K562 (cell line): ENCODE measurements around the gene EDN2. TPM values are rescaled to one million over a fixed set of nuclear protein-coding genes. Genes with fewer than 3 reads are reported as not detected.

ENCODE experiments used
- ATAC-seq: fragments of 200-7000 bp; cut with Tn5 transposase; 3 replicates; pipeline ENCODE4 v1.9.1; 2020; ENCODE audit warnings: moderate library complexity
- BruUV-seq: library from RNA; stranded (reverse); fragments of 400-500 nt; replicated peaks from 2 replicates; lab custom pipeline; 2021; lab: Mats Ljungman, UMichigan
- CTCF ChIA-PET: fragments of 300-600 bp; formaldehyde crosslinking; extraction: SDS; loops from one replicate; lab custom pipeline; 2021; ENCODE audit warnings: low intra/inter-chr PET ratio; lab: Yijun Ruan, JAX
- POLR2A ChIA-PET: fragments of 300-600, 350-650 bp; sonication (Branson Sonifier 250); formaldehyde crosslinking; extraction: SDS; loops from one replicate; lab custom pipeline; 2021; ENCODE audit warnings: antibody characterized with exemption, inconsistent platforms; lab: Yijun Ruan, JAX
- DNase-seq, 4 experiments: peaks; one replicate each; pipeline versions ENCODE4 v3.0.0 to v3.0.0-alpha.2; 2011 to 2018; ENCODE audit warnings: low spot score in 3 of 4, mixed read lengths in 3 of 4; ENCODE audit errors: extremely low read depth in 1 of 4
- FAIRE-seq: peaks from 2 replicates; lab custom pipeline; 2011; peaks lifted over from hg19 to GRCh38; lab: Jason Lieb, UNC
- H2AFZ ChIP-seq: 2 replicates; pipeline ENCODE4 v1.6.0; 2011; ENCODE audit warnings: low read depth, low read length, control low read depth, inconsistent platforms
- H3K27ac ChIP-seq: fragments of 200-600 bp; 3 replicates; pipeline ENCODE4 v1.8.0; 2011; ENCODE audit warnings: low read depth, mild to moderate bottlenecking, control low read depth, inconsistent platforms, low read length, moderate library complexity, mixed read lengths; ENCODE audit errors: extremely low read depth
- H3K27me3 ChIP-seq, 2 experiments: fragments of 300-600 bp in 1 of 2; 2 replicates in 1 of 2; 3 replicates in 1 of 2; pipeline versions ENCODE4 v1.6.0 to v1.8.0; 2011; ENCODE audit warnings: inconsistent platforms in 2 of 2, low read length in 2 of 2, mild to moderate bottlenecking in 1 of 2, mixed read lengths in 1 of 2, moderate library complexity in 1 of 2; ENCODE audit not compliant: control insufficient read depth in 2 of 2, insufficient read depth in 2 of 2
- H3K36me3 ChIP-seq: fragments of 300-600 bp; 3 replicates; pipeline ENCODE4 v1.8.0; 2011; ENCODE audit warnings: mild to moderate bottlenecking, low read length, inconsistent platforms; ENCODE audit not compliant: control insufficient read depth, insufficient read depth
- H3K4me1 ChIP-seq, 2 experiments: fragments of 200-600 bp in 1 of 2; replicated peaks in 1 of 2; 2 replicates in 1 of 2; 3 replicates in 1 of 2; pipeline versions ENCODE4 v1.5.1 to v1.8.0; 2011; ENCODE audit warnings: inconsistent platforms in 2 of 2, low read length in 2 of 2, mild to moderate bottlenecking in 1 of 2, mixed read lengths in 1 of 2, moderate library complexity in 1 of 2; ENCODE audit not compliant: control insufficient read depth in 2 of 2, insufficient read depth in 2 of 2
- H3K4me2 ChIP-seq: 2 replicates; pipeline ENCODE4 v1.6.1; 2011; ENCODE audit warnings: low read length, control low read depth, inconsistent platforms, mixed read lengths; ENCODE audit not compliant: insufficient read depth
- H3K4me3 ChIP-seq: fragments of 200-600 bp; sonication (generic), shearing (Covaris generic); 2 replicates; pipeline ENCODE4 v1.5.1; 2016; ENCODE audit warnings: control low read depth, inconsistent platforms
- H3K79me2 ChIP-seq: fragments of 200-600 bp; 3 replicates; pipeline ENCODE4 v1.8.0; 2011; ENCODE audit warnings: low read length, inconsistent platforms; ENCODE audit not compliant: control insufficient read depth, insufficient read depth
- H3K9ac ChIP-seq, 2 experiments: 2 replicates each; pipeline versions ENCODE4 v1.6.0 to v1.6.1; 2011; ENCODE audit warnings: low read depth in 2 of 2, low read length in 2 of 2, control low read depth in 1 of 2, inconsistent platforms in 1 of 2, mild to moderate bottlenecking in 1 of 2, mixed read lengths in 1 of 2; ENCODE audit not compliant: insufficient read depth in 1 of 2
- H3K9me1 ChIP-seq: one replicate; pipeline ENCODE4 v1.6.0; 2011; ENCODE audit warnings: inconsistent platforms, mild to moderate bottlenecking, low read length, moderate library complexity; ENCODE audit not compliant: control insufficient read depth, insufficient read depth
- H3K9me3 ChIP-seq: replicated peaks from 2 replicates; pipeline ENCODE4 v1.5.1; 2011; ENCODE audit warnings: low read depth, low read length, inconsistent platforms; ENCODE audit not compliant: control insufficient read depth, insufficient read depth
- H4K20me1 ChIP-seq: replicated peaks from 2 replicates; pipeline ENCODE4 v1.6.1; 2011; ENCODE audit warnings: low read length, inconsistent platforms, mixed read lengths; ENCODE audit not compliant: control insufficient read depth, insufficient read depth
- BRCA1 ChIP-seq, 2 experiments: fragments of 450-650 bp in 1 of 2; sonication (generic) in 1 of 2; formaldehyde crosslinking in 1 of 2; IDR thresholded peaks; 2 replicates each; pipeline versions ENCODE4 v1.5.0 to v1.6.1; 2017 to 2020; ENCODE audit warnings: mild to moderate bottlenecking in 1 of 2, missing genetic modification reagents in 1 of 2
- ETV6 ChIP-seq, 3 experiments: fragments of 150-350 bp in 1 of 3; sonication (generic) in 1 of 3; formaldehyde crosslinking in 1 of 3; IDR thresholded peaks; 2 replicates each; pipeline versions ENCODE4 v1.6.1 to v1.8.0; 2014 to 2022; ENCODE audit warnings: borderline replicate concordance in 2 of 3, low read depth in 2 of 3, antibody characterized with exemption in 1 of 3, low read length in 1 of 3, mild to moderate bottlenecking in 1 of 3, missing genetic modification reagents in 1 of 3
- IRF2 ChIP-seq: sonication (generic); formaldehyde crosslinking; IDR thresholded peaks from 2 replicates; pipeline ENCODE4 v1.8.1; 2022; ENCODE audit warnings: mild to moderate bottlenecking, missing genetic modification reagents
- JUND ChIP-seq, 2 experiments: IDR thresholded peaks; 2 replicates in 1 of 2; 3 replicates in 1 of 2; pipeline ENCODE4 v1.6.1; 2011; ENCODE audit warnings: borderline replicate concordance in 2 of 2, low read depth in 2 of 2, low read length in 2 of 2, improper control_type of control experiment in 1 of 2, missing biosample characterization in 1 of 2, missing genetic modification characterization in 1 of 2, missing genetic modification reagents in 1 of 2
- MBD2 ChIP-seq: sonication (generic); IDR thresholded peaks from 2 replicates; pipeline ENCODE4 v1.6.1; 2016; ENCODE audit warnings: low read depth, borderline replicate concordance
- MTA1 ChIP-seq: fragments of 450-650 bp; IDR thresholded peaks from 2 replicates; pipeline ENCODE4 v1.6.1; 2017; ENCODE audit warnings: borderline replicate concordance
- RNF2 ChIP-seq: sonication (generic); IDR thresholded peaks from 2 replicates; pipeline ENCODE4 v1.6.1; 2016
- SMARCA5 ChIP-seq: fragments of 450-650 bp; IDR thresholded peaks from 2 replicates; pipeline ENCODE4 v1.6.1; 2016
- TAF1 ChIP-seq: IDR thresholded peaks from 2 replicates; pipeline ENCODE4 v1.6.1; 2011; ENCODE audit warnings: mild to moderate bottlenecking, low read length, moderate library complexity; ENCODE audit not compliant: insufficient read depth, control insufficient read depth, severe bottlenecking; ENCODE audit errors: extremely low read depth
- TCF7 ChIP-seq: sonication (generic); IDR thresholded peaks from 2 replicates; pipeline ENCODE4 v1.6.1; 2016; ENCODE audit warnings: antibody characterized with exemption, borderline replicate concordance
- ZNF232 ChIP-seq: sonication (generic); formaldehyde crosslinking; IDR thresholded peaks from 2 replicates; pipeline ENCODE4 v1.8.0; 2022; ENCODE audit warnings: mild to moderate bottlenecking, missing genetic modification reagents
- WGBS: fragments of 100-300 bp; shearing (Covaris generic); methylation state at CpG from one replicate; pipeline ENCODE4 v1.1.6; 2016; ENCODE audit warnings: low coverage, mixed read lengths; ENCODE audit not compliant: insufficient coverage; ENCODE audit errors: missing lambda C conversion rate; 5-methylcytosine and 5-hydroxymethylcytosine counted together
- in situ Hi-C: fragments of 300-500 bp; cut with MboI; formaldehyde crosslinking; loops from 4 replicates; pipeline ENCODE4 v1.15.0; 2018; ENCODE audit warnings: inconsistent platforms, mixed read lengths
- intact Hi-C: fragments of 100-400 bp; cut with micrococcal nuclease; formaldehyde crosslinking; loops from 2 replicates; pipeline ENCODE4 v1.14.2; 2022
- polyA plus RNA-seq, 8 experiments: library from polyadenylated mRNA; depleted of rRNA in 4 of 8; stranded (reverse) in 5 of 8; unstranded in 3 of 8; fragments of >200 nt; fragmentation: Nextera tagmentation in 2 of 8; fragmentation: Illumina TruSeq in 1 of 8; extraction: Ambion mirVana in 2 of 8; extraction: Trizol in 1 of 8; gene quantifications; 2 replicates each; pipeline versions ENCODE4 v1.2.1 to v1.2.3, GENCODE V29; 2011 to 2014; ENCODE audit warnings: inconsistent platforms in 1 of 8, missing spikeins in 1 of 8
- total RNA-seq, 7 experiments: library from RNA; depleted of rRNA in 6 of 7; stranded (reverse); fragments of >200 nt in 6 of 7; fragmentation: Illumina TruSeq in 2 of 7; extraction: Trizol in 2 of 7; gene quantifications; 2 replicates each; pipeline versions ENCODE4 v1.2.1 to v1.2.3, GENCODE V29; 2011 to 2021; ENCODE audit warnings: low replicate concordance in 1 of 7
- TF ChIP-seq, protein P1 (sequence below), 2 experiments: fragments of 450-650 bp in 1 of 2; IDR thresholded peaks; 2 replicates each; pipeline ENCODE4 v1.6.1; 2011 to 2017; ENCODE audit warnings: low read depth in 2 of 2, antibody characterized with exemption in 1 of 2, borderline replicate concordance in 1 of 2, low read length in 1 of 2, mild to moderate bottlenecking in 1 of 2, mixed read lengths in 1 of 2; ENCODE audit not compliant: control insufficient read depth in 1 of 2
- TF ChIP-seq, protein P2 (sequence below): IDR thresholded peaks from 2 replicates; pipeline ENCODE4 v1.6.1; 2016; ENCODE audit warnings: missing genetic modification characterization, missing compliant biosample characterization

Gene EDN2
- total and polyA plus RNA-seq, 9 of the 15 experiments (the other 6 are each of a cell fraction or from before 2014, with no cell fraction given): not detected

DNA sequence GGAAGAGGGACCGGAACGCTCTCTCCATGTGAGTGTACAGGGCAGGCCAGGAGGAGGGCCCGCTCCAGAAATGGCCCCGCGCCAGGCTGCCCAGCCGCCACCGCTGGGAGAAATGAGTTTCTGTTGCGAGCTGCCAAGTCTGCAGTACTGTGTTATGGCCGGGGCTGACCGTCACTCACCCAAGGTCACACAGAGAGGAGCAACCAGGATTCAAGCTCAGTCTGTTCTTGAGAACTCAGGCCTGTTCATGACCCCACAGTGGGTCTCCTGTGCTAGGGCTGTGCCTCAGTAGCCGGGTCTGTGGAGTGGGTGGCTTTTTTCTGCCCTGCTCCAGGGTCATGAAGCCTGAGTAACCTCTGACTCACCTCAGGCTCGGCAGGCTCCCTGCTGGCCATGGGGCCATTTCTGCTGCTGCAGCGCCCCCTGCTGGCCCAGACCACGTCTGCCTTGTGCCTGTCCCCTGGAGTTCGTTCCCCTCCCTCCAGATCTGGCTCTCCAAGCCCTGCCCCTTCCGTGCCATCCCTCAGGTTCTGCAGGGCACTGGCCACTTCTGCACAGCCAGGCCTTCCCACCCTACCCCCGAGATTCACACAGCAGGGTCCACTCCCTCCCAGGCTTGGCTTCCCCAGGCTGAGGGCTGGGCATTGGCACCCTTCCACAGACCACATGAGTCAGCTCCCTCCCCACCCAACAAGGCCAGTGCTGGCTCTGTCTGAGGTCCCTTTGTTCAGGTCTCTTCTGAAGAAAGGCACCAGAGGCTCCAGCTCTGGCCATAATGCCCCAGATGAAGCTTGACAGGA is 51.8 kb downstream of the EDN2 start:
- in situ Hi-C loops (loop anchor here (5.0 kb wide), 2 partner anchors 115 to 165 kb away; no protein-coding TSS in a partner anchor), intact Hi-C loops (loop anchor here (1.0 to 2.0 kb wide), 3 partner anchors 110 to 164 kb away; no protein-coding TSS in a partner anchor)
- DNase-seq (peak; percentile 90 to 97 (median 94)), ATAC-seq (peak; percentile 100), FAIRE-seq (peak; percentile 98)
- no peaks in the 10 kb centered on the region for H3K9me3 ChIP-seq
- H3K4me2 ChIP-seq: no peak overlapping the region; the same call in 1 of the 2 replicates
- H3K9ac ChIP-seq: peak overlapping the region in 1 of 2 experiments; percentile 16; a peak in 1 of 4 replicates
- 15% methylated on average over 17 of the region's 17 CpGs for WGBS
- peak overlapping the region; percentile 69 for H2AFZ ChIP-seq
- H4K20me1 ChIP-seq: peaks cover 16% of the 10 kb centered on the region
- H3K27me3 ChIP-seq: peaks cover 16 to 38% of the 10 kb centered on the region in 2 experiments
- ChIA-PET CTCF (interaction anchor here (0.5 to 3.1 kb wide), 9 partner anchors 30 to 395 kb away, joined by 3 to 25 read pairs (median 6); no protein-coding TSS in a partner anchor), POLR2A (interaction anchor here (0.6 to 2.1 kb wide), 4 partner anchors 12 to 109 kb away, joined by 3 to 6 read pairs (median 4); no protein-coding TSS in a partner anchor)
- BruUV-seq: no TSS peak
- H3K4me3 ChIP-seq: no peak overlapping the region
- no peaks in the 10 kb centered on the region for H3K9me1 ChIP-seq
- peaks cover 7 to 15% of the 10 kb centered on the region in 2 experiments; a peak in 3 of 5 replicates for H3K4me1 ChIP-seq
- no peaks in the 10 kb centered on the region for H3K36me3 ChIP-seq
- H3K79me2 ChIP-seq: no peaks in the 10 kb centered on the region
- H3K27ac ChIP-seq: no peak overlapping the region
- TF ChIP-seq IRF2: no peak
- no peak for TF ChIP-seq TAF1
- TF ChIP-seq BRCA1 (IDR thresholded peaks at IDR 0.05): no peak
- no peak for TF ChIP-seq BRCA1 (CRISPR knock-in tag; IDR thresholded peaks at IDR 0.05)
- TF ChIP-seq, protein P1, sequence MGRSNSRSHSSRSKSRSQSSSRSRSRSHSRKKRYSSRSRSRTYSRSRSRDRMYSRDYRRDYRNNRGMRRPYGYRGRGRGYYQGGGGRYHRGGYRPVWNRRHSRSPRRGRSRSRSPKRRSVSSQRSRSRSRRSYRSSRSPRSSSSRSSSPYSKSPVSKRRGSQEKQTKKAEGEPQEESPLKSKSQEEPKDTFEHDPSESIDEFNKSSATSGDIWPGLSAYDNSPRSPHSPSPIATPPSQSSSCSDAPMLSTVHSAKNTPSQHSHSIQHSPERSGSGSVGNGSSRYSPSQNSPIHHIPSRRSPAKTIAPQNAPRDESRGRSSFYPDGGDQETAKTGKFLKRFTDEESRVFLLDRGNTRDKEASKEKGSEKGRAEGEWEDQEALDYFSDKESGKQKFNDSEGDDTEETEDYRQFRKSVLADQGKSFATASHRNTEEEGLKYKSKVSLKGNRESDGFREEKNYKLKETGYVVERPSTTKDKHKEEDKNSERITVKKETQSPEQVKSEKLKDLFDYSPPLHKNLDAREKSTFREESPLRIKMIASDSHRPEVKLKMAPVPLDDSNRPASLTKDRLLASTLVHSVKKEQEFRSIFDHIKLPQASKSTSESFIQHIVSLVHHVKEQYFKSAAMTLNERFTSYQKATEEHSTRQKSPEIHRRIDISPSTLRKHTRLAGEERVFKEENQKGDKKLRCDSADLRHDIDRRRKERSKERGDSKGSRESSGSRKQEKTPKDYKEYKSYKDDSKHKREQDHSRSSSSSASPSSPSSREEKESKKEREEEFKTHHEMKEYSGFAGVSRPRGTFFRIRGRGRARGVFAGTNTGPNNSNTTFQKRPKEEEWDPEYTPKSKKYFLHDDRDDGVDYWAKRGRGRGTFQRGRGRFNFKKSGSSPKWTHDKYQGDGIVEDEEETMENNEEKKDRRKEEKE (IDR thresholded peaks at IDR 0.05; ENCODE audit: borderline replicate concordance in 1 of 2, control insufficient read depth in 1 of 2, low read depth in 2 of 2, low read length in 1 of 2): no peak
- TF ChIP-seq JUND (IDR thresholded peaks at IDR 0.05; ENCODE audit: borderline replicate concordance, low read depth, low read length): peak; percentile 95
- peak; percentile 97 for TF ChIP-seq JUND (tag; IDR thresholded peaks at IDR 0.05; ENCODE audit: borderline replicate concordance, low read depth, low read length)
- 0 out of 2 replicates have a peak, but pooled peaks have one; percentile 33 for TF ChIP-seq TCF7
- peak; percentile 93 for TF ChIP-seq SMARCA5
- no peak for TF ChIP-seq MTA1
- TF ChIP-seq ETV6 (IDR thresholded peaks at IDR 0.05; ENCODE audit: borderline replicate concordance in 1 of 2, low read depth in 2 of 2, low read length in 1 of 2): peak in 1 of 2 experiments; percentile 41; a peak in 1 of 4 replicates
- no peak for TF ChIP-seq ETV6 (CRISPR knock-in tag; IDR thresholded peaks at IDR 0.05; ENCODE audit: borderline replicate concordance)
- TF ChIP-seq, protein P2, sequence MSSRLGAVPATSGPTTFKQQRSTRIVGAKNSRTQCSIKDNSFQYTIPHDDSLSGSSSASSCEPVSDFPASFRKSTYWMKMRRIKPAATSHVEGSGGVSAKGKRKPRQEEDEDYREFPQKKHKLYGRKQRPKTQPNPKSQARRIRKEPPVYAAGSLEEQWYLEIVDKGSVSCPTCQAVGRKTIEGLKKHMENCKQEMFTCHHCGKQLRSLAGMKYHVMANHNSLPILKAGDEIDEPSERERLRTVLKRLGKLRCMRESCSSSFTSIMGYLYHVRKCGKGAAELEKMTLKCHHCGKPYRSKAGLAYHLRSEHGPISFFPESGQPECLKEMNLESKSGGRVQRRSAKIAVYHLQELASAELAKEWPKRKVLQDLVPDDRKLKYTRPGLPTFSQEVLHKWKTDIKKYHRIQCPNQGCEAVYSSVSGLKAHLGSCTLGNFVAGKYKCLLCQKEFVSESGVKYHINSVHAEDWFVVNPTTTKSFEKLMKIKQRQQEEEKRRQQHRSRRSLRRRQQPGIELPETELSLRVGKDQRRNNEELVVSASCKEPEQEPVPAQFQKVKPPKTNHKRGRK (tag): no peak
- TF ChIP-seq ZNF232 (CRISPR knock-in tag): 0 out of 2 replicates have a peak, but pooled peaks have one; percentile 16
- TF ChIP-seq RNF2: no peak
- no peak for TF ChIP-seq MBD2
